ENCODE data around the gene NUP214. TPM values are rescaled to one million over a fixed set of nuclear protein-coding genes. Genes with fewer than 3 reads are reported as not detected.
"Not testable (repeated sequence)": the region's sequence is repeated elsewhere in the genome, so short reads cannot be mapped to it uniquely, and the experiment has no call there.

Gene NUP214
- total RNA-seq, 1 donor from 2014 or later = 27.7 TPM

GRCh38 chr9:131116281-131117120 lies 8.9 kb upstream of the NUP214 start:
- DNase-seq (ENCODE audit: low spot score) = no peak

GRCh38 chr9:131117121-131117761 lies 8.1 kb upstream of the NUP214 start:
- no peak for DNase-seq (ENCODE audit: low spot score)

GRCh38 chr9:131117762-131118145 lies 7.6 kb upstream of the NUP214 start:
- DNase-seq (ENCODE audit: low spot score) = no peak

- no peak for DNase-seq (ENCODE audit: low spot score)
These were observed 5.8 kb upstream of the NUP214 start for GRCh38 chr9:131119600-131119999.

GRCh38 chr9:131120620-131121228 lies 4.7 kb upstream of the NUP214 start:
- DNase-seq (ENCODE audit: low spot score) = no peak

- no peak for DNase-seq (ENCODE audit: low spot score)
These were observed 4.0 kb upstream of the NUP214 start for GRCh38 chr9:131121346-131121745.

- no peak for DNase-seq (ENCODE audit: low spot score)
These were observed 3.2 kb upstream of the NUP214 start for GRCh38 chr9:131122158-131122557.

GRCh38 chr9:131125038-131125287 lies 423 bp upstream of the NUP214 start:
- no peak for DNase-seq (ENCODE audit: low spot score)

- no peak for DNase-seq (ENCODE audit: low spot score)
These were observed 657 bp downstream of the NUP214 start for GRCh38 chr9:131126059-131126426.

GRCh38 chr9:131129183-131129582 lies 3.8 kb downstream of the NUP214 start:
- DNase-seq (ENCODE audit: low spot score) = no peak

GRCh38 chr9:131138676-131139075 lies 13.3 kb downstream of the NUP214 start:
- no peak for DNase-seq (ENCODE audit: low spot score)

GRCh38 chr9:131140112-131140511 lies 14.7 kb downstream of the NUP214 start:
- DNase-seq (ENCODE audit: low spot score) = no peak

- DNase-seq (ENCODE audit: low spot score) = no peak
These were observed 15.2 kb downstream of the NUP214 start for GRCh38 chr9:131140550-131140949.

- no peak for DNase-seq (ENCODE audit: low spot score)
These were observed 16.8 kb downstream of the NUP214 start for GRCh38 chr9:131142160-131142559.

- no peak for DNase-seq (ENCODE audit: low spot score)
These were observed 18.8 kb downstream of the NUP214 start for GRCh38 chr9:131144201-131144600.

GRCh38 chr9:131145245-131145644 lies 19.9 kb downstream of the NUP214 start:
- DNase-seq (ENCODE audit: low spot score) = no peak

GRCh38 chr9:131146186-131146585 lies 20.8 kb downstream of the NUP214 start:
- no peak for DNase-seq (ENCODE audit: low spot score)

- DNase-seq (ENCODE audit: low spot score) = no peak
These were observed 22.9 kb downstream of the NUP214 start for GRCh38 chr9:131148276-131148675.

GRCh38 chr9:131148966-131149687 lies 23.7 kb downstream of the NUP214 start:
- DNase-seq (ENCODE audit: low spot score) = no peak

GRCh38 chr9:131149688-131150053 lies 24.3 kb downstream of the NUP214 start:
- no peak for DNase-seq (ENCODE audit: low spot score)

GRCh38 chr9:131153595-131153994 lies 28.2 kb downstream of the NUP214 start:
- no peak for DNase-seq (ENCODE audit: low spot score)

- DNase-seq (ENCODE audit: low spot score) = not testable (repeated sequence)
These were observed 33.3 kb downstream of the NUP214 start for GRCh38 chr9:131158673-131159072.

Data from umbilical cord (tissue), 2 donors.